RWPE2 (cell line): ENCODE results near the gene NPR2.

Experiments used
- ATAC-seq: fragments of 200-7000 bp; cut with Tn5 transposase; 3 replicates; pipeline ENCODE4 v1.9.1; 2021; ENCODE audit warnings: low read depth
- DNase-seq: peaks from one replicate; pipeline ENCODE4 v3.0.0-alpha.2; 2020; ENCODE audit warnings: low spot score
- H3K27ac ChIP-seq: fragments of 450-650 bp; 2 replicates; pipeline ENCODE4 v1.5.1; 2017; ENCODE audit warnings: mild to moderate bottlenecking; ENCODE audit not compliant: poor library complexity, severe bottlenecking
- H3K27me3 ChIP-seq: fragments of 250-450 bp; sonication (Bioruptor Pico); 2 replicates; pipeline ENCODE4 v1.5.1; 2021; ENCODE audit warnings: mild to moderate bottlenecking, moderate library complexity; ENCODE audit not compliant: insufficient read depth, poor library complexity, severe bottlenecking
- H3K36me3 ChIP-seq: fragments of 250-450 bp; sonication (Bioruptor Pico); 2 replicates; pipeline ENCODE4 v1.5.1; 2020; ENCODE audit warnings: low read depth, mild to moderate bottlenecking, moderate library complexity
- H3K4me1 ChIP-seq: fragments of 250-450 bp; sonication (Bioruptor Pico); 2 replicates; pipeline ENCODE4 v1.5.1; 2021; ENCODE audit warnings: mild to moderate bottlenecking, moderate library complexity; ENCODE audit not compliant: insufficient read depth, poor library complexity, severe bottlenecking
- H3K4me3 ChIP-seq: fragments of 250-450 bp; sonication (Bioruptor Pico); 2 replicates; pipeline ENCODE4 v1.5.1; 2021; ENCODE audit warnings: mild to moderate bottlenecking, moderate library complexity; ENCODE audit not compliant: severe bottlenecking
- H3K9me3 ChIP-seq: fragments of 250-450 bp; sonication (Bioruptor Pico); 2 replicates; pipeline ENCODE4 v1.5.1; 2021; ENCODE audit warnings: mild to moderate bottlenecking, moderate library complexity; ENCODE audit not compliant: severe bottlenecking
- TF ChIP-seq, protein P1 (sequence below): fragments of 450-650 bp; IDR thresholded peaks from one replicate; pipeline ENCODE4 v1.5.1; 2017; ENCODE audit warnings: mild to moderate bottlenecking, moderate library complexity; ENCODE audit not compliant: poor library complexity, severe bottlenecking

The NPR2 gene

DNA sequence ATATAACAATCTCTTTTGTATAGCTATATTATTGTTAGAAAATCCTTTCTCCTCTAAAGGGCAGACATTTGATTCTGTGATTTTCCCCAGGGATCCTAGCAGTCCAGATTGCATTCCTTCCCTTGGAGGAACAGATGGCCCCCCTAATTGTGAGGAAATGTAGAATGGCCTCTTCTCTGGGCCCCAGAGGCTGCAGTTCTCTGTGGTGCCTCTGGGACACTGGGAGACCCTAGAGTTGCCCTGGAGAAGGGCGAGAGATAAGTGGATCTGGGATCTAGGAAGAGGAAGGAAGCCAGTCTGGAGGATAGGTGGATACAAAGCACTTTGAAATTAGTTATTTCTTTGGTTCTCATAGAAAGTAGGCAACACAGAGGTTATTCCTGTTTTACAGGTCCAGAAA, 25.3 kb downstream of the NPR2 start:
- ATAC-seq (no peak), DNase-seq (no peak)

DNA sequence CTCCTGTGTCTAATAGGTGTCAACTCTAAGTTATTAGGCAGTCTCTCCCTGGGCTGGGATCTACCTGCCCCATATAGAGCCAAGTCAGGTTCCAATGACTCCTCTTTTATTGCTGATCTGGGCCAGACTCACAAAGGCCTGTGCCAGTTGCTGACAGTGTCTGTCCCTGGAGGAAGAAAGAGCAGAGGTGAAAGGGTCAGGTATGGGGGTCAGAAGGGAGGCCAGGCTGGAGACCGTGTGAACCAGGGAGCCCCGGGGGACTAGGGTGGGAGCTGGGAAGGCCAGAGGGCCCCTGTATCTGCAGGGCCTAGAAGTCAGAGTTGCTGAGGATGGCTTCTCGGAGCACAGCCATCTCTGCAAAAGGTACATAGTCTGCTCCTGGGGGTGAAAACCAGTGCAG, 26.9 kb downstream of the NPR2 start:
- no peak overlapping the region for H3K4me3 ChIP-seq
- no peak overlapping the region for H3K27ac ChIP-seq
- H3K4me1 ChIP-seq: no peaks in the 10 kb centered on the region
- H3K9me3 ChIP-seq: no peaks in the 10 kb centered on the region
- TF ChIP-seq, protein P1, sequence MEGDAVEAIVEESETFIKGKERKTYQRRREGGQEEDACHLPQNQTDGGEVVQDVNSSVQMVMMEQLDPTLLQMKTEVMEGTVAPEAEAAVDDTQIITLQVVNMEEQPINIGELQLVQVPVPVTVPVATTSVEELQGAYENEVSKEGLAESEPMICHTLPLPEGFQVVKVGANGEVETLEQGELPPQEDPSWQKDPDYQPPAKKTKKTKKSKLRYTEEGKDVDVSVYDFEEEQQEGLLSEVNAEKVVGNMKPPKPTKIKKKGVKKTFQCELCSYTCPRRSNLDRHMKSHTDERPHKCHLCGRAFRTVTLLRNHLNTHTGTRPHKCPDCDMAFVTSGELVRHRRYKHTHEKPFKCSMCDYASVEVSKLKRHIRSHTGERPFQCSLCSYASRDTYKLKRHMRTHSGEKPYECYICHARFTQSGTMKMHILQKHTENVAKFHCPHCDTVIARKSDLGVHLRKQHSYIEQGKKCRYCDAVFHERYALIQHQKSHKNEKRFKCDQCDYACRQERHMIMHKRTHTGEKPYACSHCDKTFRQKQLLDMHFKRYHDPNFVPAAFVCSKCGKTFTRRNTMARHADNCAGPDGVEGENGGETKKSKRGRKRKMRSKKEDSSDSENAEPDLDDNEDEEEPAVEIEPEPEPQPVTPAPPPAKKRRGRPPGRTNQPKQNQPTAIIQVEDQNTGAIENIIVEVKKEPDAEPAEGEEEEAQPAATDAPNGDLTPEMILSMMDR: no peak
- no peaks in the 10 kb centered on the region for H3K36me3 ChIP-seq
- no peaks in the 10 kb centered on the region for H3K27me3 ChIP-seq
- ATAC-seq (no peak), DNase-seq (no peak)

More for the DNA sequence above, 25.3 kb downstream of the NPR2 start:
- no peaks in the 10 kb centered on the region for H3K27me3 ChIP-seq
- H3K4me3 ChIP-seq: no peak overlapping the region
- no peaks in the 10 kb centered on the region for H3K4me1 ChIP-seq
- H3K9me3 ChIP-seq: no peaks in the 10 kb centered on the region
- TF ChIP-seq, protein P1: no peak
- no peaks in the 10 kb centered on the region; the same call in 1 of the 2 replicates for H3K36me3 ChIP-seq
- no peak overlapping the region for H3K27ac ChIP-seq

DNA sequence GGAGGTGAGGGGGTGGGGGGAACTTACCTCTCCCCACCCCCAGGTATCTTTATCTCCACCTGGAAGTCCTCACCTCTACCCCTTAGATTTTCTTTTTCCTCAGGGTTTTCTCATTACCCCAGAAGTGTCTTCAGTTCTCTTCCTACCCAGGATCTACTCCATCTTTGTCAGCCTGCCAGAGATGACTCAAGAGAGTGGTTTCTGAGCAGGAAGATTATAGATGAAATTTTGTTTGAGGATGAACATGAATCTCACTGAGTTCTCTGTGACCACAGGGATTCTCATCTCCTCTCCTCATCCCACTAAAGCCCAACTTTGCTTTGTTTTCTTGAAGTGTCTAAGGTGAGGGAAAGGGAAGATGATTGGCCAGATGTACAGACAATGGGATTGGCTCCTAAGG, 28.7 kb downstream of the NPR2 start:
- Histone ChIP-seq H3K4me3 (no peak overlapping the region), H3K27ac (no peak overlapping the region), H3K9me3 (no peaks in the 10 kb centered on the region), H3K36me3 (no peaks in the 10 kb centered on the region), H3K27me3 (no peaks in the 10 kb centered on the region), H3K4me1 (no peaks in the 10 kb centered on the region)
- DNase-seq (no peak), ATAC-seq (no peak)
- TF ChIP-seq, protein P1: no peak

DNA sequence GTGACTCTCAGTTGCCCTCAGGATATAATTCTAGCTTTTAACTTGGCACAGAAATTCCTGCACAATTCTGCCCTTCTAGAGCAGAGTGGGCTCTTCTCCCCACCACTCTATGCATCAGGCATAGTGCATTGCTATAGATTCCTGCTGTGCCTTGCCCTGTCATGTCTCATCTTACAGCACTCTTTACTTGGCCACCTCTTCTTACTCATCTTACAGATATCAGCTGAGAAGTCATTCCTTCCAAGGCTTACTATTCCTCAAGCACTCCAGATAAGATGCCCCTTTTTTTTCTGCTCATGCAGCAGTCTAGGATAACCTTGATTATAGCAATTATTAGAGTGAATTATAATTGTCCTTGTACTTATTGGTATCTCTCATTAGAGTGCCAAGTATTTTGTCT, 31.5 kb downstream of the NPR2 start:
- ATAC-seq (no peak), DNase-seq (peak; percentile 4)
- no peaks in the 10 kb centered on the region for H3K9me3 ChIP-seq
- H3K4me3 ChIP-seq: no peak overlapping the region
- H3K4me1 ChIP-seq: no peaks in the 10 kb centered on the region
- H3K36me3 ChIP-seq: no peaks in the 10 kb centered on the region
- TF ChIP-seq, protein P1: no peak
- H3K27me3 ChIP-seq: no peaks in the 10 kb centered on the region
- no peak overlapping the region for H3K27ac ChIP-seq

DNA sequence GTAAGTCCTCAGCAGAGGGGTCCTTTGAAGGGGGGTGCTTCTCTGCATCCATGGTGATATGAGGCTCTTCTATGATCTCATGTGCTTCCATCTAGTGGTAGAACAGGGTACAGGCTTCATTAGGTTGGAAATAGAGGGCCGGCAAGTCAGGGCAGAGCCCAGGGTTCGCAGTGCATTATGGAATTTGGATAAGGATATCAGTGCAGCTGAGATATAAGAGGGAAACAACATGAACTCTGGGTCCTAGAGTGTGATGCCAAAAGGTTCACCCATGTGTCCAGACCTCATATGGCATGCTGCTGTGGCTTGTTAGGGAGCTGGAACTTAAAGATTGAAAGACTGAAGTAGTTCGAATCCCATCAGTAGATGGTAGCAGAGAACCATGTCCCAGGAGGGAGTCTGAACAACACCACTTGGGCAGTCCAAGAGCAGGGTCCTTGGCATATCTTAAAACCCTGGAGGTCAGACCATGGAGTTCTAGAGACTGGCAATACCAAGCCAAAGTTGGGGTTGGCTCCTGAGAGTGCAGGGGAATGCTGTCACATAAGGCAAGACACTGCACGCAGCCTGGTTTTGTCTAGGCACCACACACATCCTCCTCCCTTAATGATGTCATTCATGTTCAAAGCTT, 34.8 kb downstream of the NPR2 start:
- Histone ChIP-seq H3K36me3 (no peaks in the 10 kb centered on the region), H3K4me3 (no peak overlapping the region), H3K27me3 (no peaks in the 10 kb centered on the region), H3K27ac (no peak overlapping the region), H3K4me1 (peaks cover 3% of the 10 kb centered on the region), H3K9me3 (no peaks in the 10 kb centered on the region)
- no peak for DNase-seq
- TF ChIP-seq, protein P1: peak; percentile 85
- peak; percentile 59 for ATAC-seq
